Testis (tissue), 3 donors: Measurements from ENCODE around the gene TGIF2. TPM values are rescaled to one million over a fixed set of nuclear protein-coding genes. Genes with fewer than 3 reads are reported as not detected.

ENCODE experiments used
- DNase-seq: peaks from one replicate; pipeline ENCODE4 v3.0.0-alpha.2; 2019
- H3K27ac ChIP-seq, 2 donors: fragments of 200-600 bp; sonication (generic); one replicate each; pipeline ENCODE4 v1.5.1; 2019
- H3K27me3 ChIP-seq: fragments of 200-600 bp; sonication (generic); one replicate; pipeline ENCODE4 v1.5.1; 2019
- H3K36me3 ChIP-seq: fragments of 200-600 bp; sonication (generic); one replicate; pipeline ENCODE4 v1.5.1; 2017; ENCODE audit warnings: low read depth; ENCODE audit errors: missing control alignments
- H3K4me1 ChIP-seq: fragments of 200-600 bp; sonication (generic); one replicate; pipeline ENCODE4 v1.5.1; 2019
- H3K4me3 ChIP-seq, 2 donors: fragments of 200-600 bp; sonication (generic); one replicate each; pipeline ENCODE4 v1.5.1; 2017 to 2019
- H3K9me3 ChIP-seq: fragments of 200-600 bp; sonication (generic); one replicate; pipeline ENCODE4 v1.5.1; 2017
- POLR2A ChIP-seq: fragments of 450-650 bp; IDR thresholded peaks from one replicate; pipeline ENCODE4 v1.6.1; 2017; ENCODE audit warnings: antibody characterized with exemption, mild to moderate bottlenecking, moderate library complexity
- WGBS, 2 donors: methylation state at CpG; one replicate each; pipeline ENCODE4 v1.1.5; 2018; 5-methylcytosine and 5-hydroxymethylcytosine counted together
- intact Hi-C: fragments of 100-400 bp; cut with DNase I; formaldehyde crosslinking; loops from one replicate; pipeline ENCODE4 v1.15.1; 2023; ENCODE audit warnings: low total_unique reads
- polyA plus RNA-seq: library from polyadenylated mRNA; stranded (reverse); fragments of 350-450 nt; fragmentation: Illumina TruSeq; extraction: RNeasy Lipid Tissue Mini Kit (QIAGEN cat#74804); gene quantifications from one replicate; pipeline ENCODE4 v1.2.3, GENCODE V29; 2014; ENCODE audit warnings: low read depth, low replicate concordance; ENCODE audit not compliant: insufficient read depth
- total RNA-seq, 2 donors: library from RNA; depleted of rRNA; stranded (reverse); fragments of >200 nt; gene quantifications; one replicate each; pipeline ENCODE4 v1.2.3, GENCODE V29; 2016
- TF ChIP-seq, protein P1 (sequence below), 3 experiments: fragments of 450-650 bp in 2 of 3; fragments of 200-600 bp in 1 of 3; sonication (generic) in 1 of 3; IDR thresholded peaks; one replicate each; pipeline ENCODE4 v1.5.1; 2016 to 2019; ENCODE audit warnings: antibody characterized with exemption in 3 of 3, mild to moderate bottlenecking in 2 of 3, moderate library complexity in 1 of 3

TGIF2 gene
- total and polyA plus RNA-seq, 3 donors from 2014 or later = 24.0 to 37.2 (median 34.3) TPM

GRCh38 chr20:36591854-36592641 lies 18.7 kb downstream of the TGIF2 start:
- H3K36me3 ChIP-seq = no peaks in the 10 kb centered on the region
- H3K27me3 ChIP-seq = no peaks in the 10 kb centered on the region
- intact Hi-C loops = no loop called here
- no peak for DNase-seq
- H3K4me3 ChIP-seq = no peak overlapping the region
- no peaks in the 10 kb centered on the region for H3K9me3 ChIP-seq
- no peak for TF ChIP-seq POLR2A
- TF ChIP-seq, protein P1, sequence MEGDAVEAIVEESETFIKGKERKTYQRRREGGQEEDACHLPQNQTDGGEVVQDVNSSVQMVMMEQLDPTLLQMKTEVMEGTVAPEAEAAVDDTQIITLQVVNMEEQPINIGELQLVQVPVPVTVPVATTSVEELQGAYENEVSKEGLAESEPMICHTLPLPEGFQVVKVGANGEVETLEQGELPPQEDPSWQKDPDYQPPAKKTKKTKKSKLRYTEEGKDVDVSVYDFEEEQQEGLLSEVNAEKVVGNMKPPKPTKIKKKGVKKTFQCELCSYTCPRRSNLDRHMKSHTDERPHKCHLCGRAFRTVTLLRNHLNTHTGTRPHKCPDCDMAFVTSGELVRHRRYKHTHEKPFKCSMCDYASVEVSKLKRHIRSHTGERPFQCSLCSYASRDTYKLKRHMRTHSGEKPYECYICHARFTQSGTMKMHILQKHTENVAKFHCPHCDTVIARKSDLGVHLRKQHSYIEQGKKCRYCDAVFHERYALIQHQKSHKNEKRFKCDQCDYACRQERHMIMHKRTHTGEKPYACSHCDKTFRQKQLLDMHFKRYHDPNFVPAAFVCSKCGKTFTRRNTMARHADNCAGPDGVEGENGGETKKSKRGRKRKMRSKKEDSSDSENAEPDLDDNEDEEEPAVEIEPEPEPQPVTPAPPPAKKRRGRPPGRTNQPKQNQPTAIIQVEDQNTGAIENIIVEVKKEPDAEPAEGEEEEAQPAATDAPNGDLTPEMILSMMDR (IDR thresholded peaks at IDR 0.05) = peak in 1 of 3 experiments; percentile 28
- peaks cover 19% of the 10 kb centered on the region for H3K4me1 ChIP-seq
- H3K27ac ChIP-seq = no peak overlapping the region
- 81 to 83% methylated on average over 9 of the region's 9 CpGs for WGBS, 2 donors

GRCh38 chr20:36593347-36593929 lies 20.0 kb downstream of the TGIF2 start:
- Histone ChIP-seq H3K27ac (no peak overlapping the region), H3K9me3 (no peaks in the 10 kb centered on the region), H3K27me3 (no peaks in the 10 kb centered on the region), H3K4me3 (no peak overlapping the region), H3K36me3 (no peaks in the 10 kb centered on the region), H3K4me1 (peaks cover 15% of the 10 kb centered on the region)
- DNase-seq = no peak
- TF ChIP-seq, protein P1 (IDR thresholded peaks at IDR 0.05) = no peak
- TF ChIP-seq POLR2A = no peak
- intact Hi-C loops = no loop called here
- 86 to 93% methylated on average over 5 of the region's 5 CpGs for WGBS, 2 donors

GRCh38 chr20:36599912-36600345 lies 26.5 kb downstream of the TGIF2 start:
- H3K9me3 ChIP-seq = no peaks in the 10 kb centered on the region
- WGBS, 2 donors = 38 to 46% methylated on average over 5 of the region's 5 CpGs
- intact Hi-C loops = loop anchor here (10.0 kb wide), 1 partner anchor 55 kb away; the partner anchor contains the start of gene MYL9
- H3K27me3 ChIP-seq = no peaks in the 10 kb centered on the region
- no peak overlapping the region for H3K4me3 ChIP-seq
- H3K36me3 ChIP-seq = no peaks in the 10 kb centered on the region
- no peak for TF ChIP-seq POLR2A
- TF ChIP-seq, protein P1 (IDR thresholded peaks at IDR 0.05) = no peak
- H3K27ac ChIP-seq = peak overlapping the region in 1 of 2 donors; percentile 2
- H3K4me1 ChIP-seq = peaks cover 13% of the 10 kb centered on the region
- no peak for DNase-seq

DNA sequence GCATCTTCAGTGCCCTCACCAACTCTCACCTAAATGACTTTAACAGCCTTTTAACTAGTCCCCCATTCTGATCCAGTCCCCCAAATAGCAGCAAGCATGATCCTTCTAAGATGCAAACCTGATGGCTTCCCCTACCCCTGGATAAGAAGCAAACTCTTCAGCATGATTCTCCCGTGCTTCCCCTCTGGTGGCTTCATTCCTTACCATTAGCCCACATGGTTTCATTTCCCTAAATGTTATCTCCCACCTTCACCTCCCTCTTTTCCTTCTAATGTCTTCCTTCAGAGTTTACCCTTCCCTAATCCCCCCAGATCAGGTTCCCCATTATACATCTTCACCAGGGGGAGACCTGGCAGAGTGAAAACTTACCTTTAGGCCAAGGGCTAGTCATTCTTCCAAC lies 28.1 kb downstream of the TGIF2 start:
- TF ChIP-seq, protein P1 (IDR thresholded peaks at IDR 0.05) = no peak
- TF ChIP-seq POLR2A = no peak
- intact Hi-C loops = loop anchor here (10.0 kb wide), 1 partner anchor 57 kb away; the partner anchor contains the start of gene MYL9
- 71 to 72% methylated on average over 1 of the region's 1 CpG for WGBS, 2 donors

More for the DNA sequence above, 28.1 kb downstream of the TGIF2 start:
- Histone ChIP-seq H3K9me3 (no peaks in the 10 kb centered on the region), H3K27me3 (no peaks in the 10 kb centered on the region), H3K4me3 (no peak overlapping the region), H3K27ac (no peak overlapping the region), H3K4me1 (peaks cover 18% of the 10 kb centered on the region), H3K36me3 (no peaks in the 10 kb centered on the region)
- no peak for DNase-seq
